GM18858 (cell line): Measurements from ENCODE around the gene ARID3A.
A peak's percentile ranks its signal among the peaks of the same experiment; 100 is the strongest.
"Not testable (repeated sequence)": the region's sequence is repeated elsewhere in the genome, so short reads cannot be mapped to it uniquely, and the experiment has no call there.

Source experiments
- ATAC-seq: cut with Tn5 transposase; IDR thresholded peaks from one replicate; pipeline ENCODE4 v1.9.1; 2021; ENCODE audit not compliant: unreplicated experiment

Gene ARID3A

GRCh38 chr19:945401-946252, 19.8 kb downstream of the ARID3A start:
- no peak for ATAC-seq

GRCh38 chr19:947090-947706, 21.4 kb downstream of the ARID3A start:
- ATAC-seq = peak; percentile 20

- peak; percentile 60 for ATAC-seq
Observed at GRCh38 chr19:947707-948539, 22.1 kb downstream of the ARID3A start.

- no peak for ATAC-seq
Observed at GRCh38 chr19:948842-949496, 23.1 kb downstream of the ARID3A start.

DNA sequence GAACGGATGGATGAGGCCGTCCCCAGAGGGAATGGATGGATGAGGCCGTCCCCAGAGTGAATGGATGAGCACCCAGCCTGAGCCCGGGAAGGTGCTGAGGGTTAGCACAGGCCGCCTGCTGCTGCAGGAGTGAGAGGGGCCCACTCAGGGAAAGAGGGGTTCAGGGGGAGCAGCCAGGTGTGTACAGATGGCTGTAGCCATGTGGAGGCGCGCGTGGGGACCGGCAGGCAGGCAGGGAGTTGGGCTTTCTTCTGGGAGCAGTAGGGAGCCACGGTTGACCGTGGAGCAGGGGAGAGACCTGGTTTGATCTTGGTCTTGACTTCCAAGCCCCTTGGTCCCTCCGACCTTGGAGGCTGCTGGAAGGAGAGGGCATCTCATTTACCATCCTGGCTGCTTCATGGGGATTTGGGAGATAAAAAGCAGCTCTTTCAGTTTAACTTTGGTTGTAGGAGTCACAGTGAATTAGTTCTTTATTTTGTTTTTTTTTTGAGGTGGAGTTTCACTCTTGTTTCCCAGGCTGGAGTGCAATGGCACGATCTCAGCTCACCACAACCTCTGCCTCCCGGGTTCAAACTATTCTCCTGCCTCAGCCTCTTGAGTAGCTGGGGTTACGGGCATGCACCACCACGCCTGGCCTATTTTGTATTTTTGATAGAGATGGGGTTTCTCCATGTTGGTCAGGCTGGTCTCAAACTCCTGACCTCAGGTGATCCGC, 24.7 kb downstream of the ARID3A start:
- ATAC-seq = no peak

DNA sequence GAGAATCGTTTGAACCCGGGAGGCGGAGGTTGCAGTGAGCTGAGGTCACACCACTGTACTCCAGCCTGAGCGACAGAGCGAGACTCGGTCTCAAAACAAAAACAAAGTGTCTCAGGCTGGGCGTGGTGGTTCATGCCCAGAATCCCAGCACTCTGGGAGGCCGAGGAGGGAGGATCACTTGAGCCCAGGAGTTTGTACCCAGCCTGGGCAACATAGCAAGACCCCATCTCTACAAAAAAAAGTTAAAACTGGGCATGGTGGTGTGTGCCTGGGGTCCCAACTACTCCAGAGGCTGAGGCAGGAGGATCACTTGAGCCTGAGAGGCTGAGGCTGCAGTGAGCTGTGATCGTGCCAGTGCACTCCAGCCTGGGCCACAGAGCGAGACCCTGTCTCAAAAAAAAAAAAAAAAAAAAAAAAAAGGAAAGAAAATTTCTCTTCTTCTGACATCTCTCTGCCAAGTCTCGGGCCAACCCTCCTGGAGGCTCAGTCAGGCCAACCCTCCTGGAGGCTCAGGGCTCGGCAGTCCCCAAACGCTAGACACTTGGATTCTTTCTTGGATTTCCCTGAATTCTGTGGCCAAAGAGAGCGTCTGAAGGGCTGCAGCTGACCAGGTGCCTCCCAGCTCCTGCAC, 26.3 kb downstream of the ARID3A start:
- no peak for ATAC-seq

GRCh38 chr19:952680-953444, 27.0 kb downstream of the ARID3A start:
- ATAC-seq = no peak

GRCh38 chr19:953445-954271, 27.8 kb downstream of the ARID3A start:
- ATAC-seq = no peak

- no peak for ATAC-seq
Observed at GRCh38 chr19:954272-954671, 28.4 kb downstream of the ARID3A start.

- ATAC-seq = no peak
Observed at GRCh38 chr19:954672-955494, 29.0 kb downstream of the ARID3A start.

DNA sequence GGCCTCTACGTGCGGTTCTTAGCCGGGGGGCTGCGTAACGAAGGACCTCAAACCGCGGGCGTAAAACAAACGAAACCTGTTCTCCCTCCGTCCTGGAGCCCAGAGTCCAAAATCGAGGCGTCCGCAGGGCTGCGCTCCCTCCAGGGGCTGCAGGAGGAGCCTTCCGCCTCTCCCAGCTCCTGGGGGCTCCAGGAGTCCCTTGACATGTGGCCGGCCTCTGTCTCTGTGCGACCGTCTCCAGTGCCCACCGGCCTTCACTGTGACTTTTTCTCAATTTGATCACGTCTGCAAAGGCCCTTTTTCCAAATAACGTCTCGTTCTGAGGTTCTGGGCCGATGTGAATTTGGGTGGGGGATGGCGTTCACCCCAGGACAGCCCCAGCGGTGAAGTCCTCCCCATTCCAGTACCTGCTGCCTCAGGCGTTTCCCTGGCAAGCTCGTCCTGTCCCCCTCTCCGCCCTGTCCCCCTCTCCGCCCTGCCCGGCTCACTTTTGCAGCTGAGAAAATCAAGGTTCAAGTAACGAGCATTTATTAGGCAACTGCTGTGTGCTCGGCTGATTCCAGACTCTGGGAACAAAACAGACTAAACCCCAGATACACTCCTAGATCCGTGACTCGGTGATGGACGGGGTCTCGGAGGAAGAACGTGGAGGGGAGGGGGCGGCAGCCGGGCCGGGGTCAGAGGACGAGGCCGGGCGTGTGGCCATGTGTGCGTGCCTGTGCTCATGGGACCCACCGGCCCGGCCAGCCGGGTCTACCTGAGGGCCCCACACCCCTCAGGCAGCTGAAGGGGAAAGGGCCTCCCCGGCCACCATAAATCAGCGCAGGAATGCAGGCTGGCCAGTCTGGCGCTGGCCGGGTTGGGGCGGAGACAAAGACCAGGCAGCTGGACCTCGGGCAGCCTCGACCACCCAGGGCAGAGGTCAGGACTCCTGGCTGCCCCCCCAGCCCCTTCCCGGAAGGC, 30.2 kb downstream of the ARID3A start:
- ATAC-seq = no peak

- ATAC-seq = no peak
Observed at GRCh38 chr19:956766-957440, 31.1 kb downstream of the ARID3A start.

DNA sequence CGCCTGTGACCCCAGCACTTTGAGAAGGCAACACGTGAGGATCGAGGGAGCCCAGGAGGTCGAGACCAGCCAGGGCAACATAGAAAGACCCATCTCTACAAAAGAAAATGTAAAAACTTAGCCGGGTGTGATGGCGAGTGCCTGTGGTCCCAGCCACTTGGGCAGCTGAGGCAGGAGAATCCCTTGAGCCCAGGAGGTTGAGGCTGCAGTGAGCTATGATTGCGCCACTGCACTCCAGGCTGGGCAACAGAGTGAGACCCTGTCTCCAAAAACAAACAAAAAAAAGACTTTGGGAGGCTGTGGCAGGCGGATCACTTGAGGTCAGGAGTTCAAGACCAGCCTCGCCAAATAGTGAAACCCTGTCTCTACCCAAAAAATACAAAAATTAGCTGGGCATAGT, 31.7 kb downstream of the ARID3A start:
- ATAC-seq = not testable (repeated sequence)

GRCh38 chr19:958967-959855, 33.4 kb downstream of the ARID3A start:
- ATAC-seq = no peak

- no peak for ATAC-seq
Observed at GRCh38 chr19:960020-960419, 34.2 kb downstream of the ARID3A start.
